Peyer's patch (tissue), 4 donors: ENCODE measurements around the gene TOP1. TPM values are rescaled to one million over a fixed set of nuclear protein-coding genes. Genes with fewer than 3 reads are reported as not detected.
A peak's percentile ranks its signal among the peaks of the same experiment; 100 is the strongest.

ENCODE experiments used
- DNase-seq, 3 donors: peaks; one replicate each; pipeline ENCODE4 v3.0.0-alpha.2; 2017 to 2019
- H3K27ac ChIP-seq, 4 donors: fragments of 200-600 bp; sonication (generic); one replicate each; pipeline ENCODE4 v1.5.1; 2016 to 2019
- H3K27me3 ChIP-seq, 2 donors: fragments of 200-600 bp; sonication (generic); one replicate each; pipeline ENCODE4 v1.5.1; 2019
- H3K36me3 ChIP-seq, 3 donors: fragments of 200-600 bp; sonication (generic); one replicate each; pipeline ENCODE4 v1.5.1; 2016 to 2019
- H3K4me1 ChIP-seq, 4 donors: fragments of 200-600 bp; sonication (generic); one replicate each; pipeline ENCODE4 v1.5.1; 2016 to 2019
- H3K4me3 ChIP-seq, 4 donors: fragments of 200-600 bp; sonication (generic); 1 replicate in 3 of 4; 2 replicates in 1 of 4; pipeline ENCODE4 v1.5.1; 2016 to 2019; ENCODE audit warnings: mild to moderate bottlenecking in 1 of 4
- H3K9me3 ChIP-seq, 4 donors: fragments of 200-600 bp; sonication (generic); one replicate each; pipeline ENCODE4 v1.5.1; 2016 to 2019; ENCODE audit warnings: mild to moderate bottlenecking in 1 of 4
- POLR2A ChIP-seq, 2 donors: fragments of 450-650 bp; IDR thresholded peaks; one replicate each; pipeline ENCODE4 v1.5.1; 2017; ENCODE audit warnings: antibody characterized with exemption in 2 of 2, mild to moderate bottlenecking in 2 of 2, moderate library complexity in 2 of 2
- total RNA-seq, 4 donors: library from RNA; depleted of rRNA; stranded (reverse); fragments of >200 nt; gene quantifications; one replicate each; pipeline ENCODE4 v1.1.0, GENCODE V29; 2016
- TF ChIP-seq, protein P1 (sequence below), 6 experiments: fragments of 450-650 bp in 4 of 6; fragments of 200-600 bp in 2 of 6; sonication (generic) in 1 of 6; IDR thresholded peaks; one replicate each; pipeline ENCODE4 v1.5.1; 2017 to 2019; ENCODE audit warnings: antibody characterized with exemption in 6 of 6, mild to moderate bottlenecking in 3 of 6, moderate library complexity in 1 of 6

Gene TOP1
- total RNA-seq, 4 donors from 2014 or later, result 34.4 to 72.6 (median 39.8) TPM

- H3K4me3 ChIP-seq, result no peak overlapping the region
- TF ChIP-seq, protein P1, sequence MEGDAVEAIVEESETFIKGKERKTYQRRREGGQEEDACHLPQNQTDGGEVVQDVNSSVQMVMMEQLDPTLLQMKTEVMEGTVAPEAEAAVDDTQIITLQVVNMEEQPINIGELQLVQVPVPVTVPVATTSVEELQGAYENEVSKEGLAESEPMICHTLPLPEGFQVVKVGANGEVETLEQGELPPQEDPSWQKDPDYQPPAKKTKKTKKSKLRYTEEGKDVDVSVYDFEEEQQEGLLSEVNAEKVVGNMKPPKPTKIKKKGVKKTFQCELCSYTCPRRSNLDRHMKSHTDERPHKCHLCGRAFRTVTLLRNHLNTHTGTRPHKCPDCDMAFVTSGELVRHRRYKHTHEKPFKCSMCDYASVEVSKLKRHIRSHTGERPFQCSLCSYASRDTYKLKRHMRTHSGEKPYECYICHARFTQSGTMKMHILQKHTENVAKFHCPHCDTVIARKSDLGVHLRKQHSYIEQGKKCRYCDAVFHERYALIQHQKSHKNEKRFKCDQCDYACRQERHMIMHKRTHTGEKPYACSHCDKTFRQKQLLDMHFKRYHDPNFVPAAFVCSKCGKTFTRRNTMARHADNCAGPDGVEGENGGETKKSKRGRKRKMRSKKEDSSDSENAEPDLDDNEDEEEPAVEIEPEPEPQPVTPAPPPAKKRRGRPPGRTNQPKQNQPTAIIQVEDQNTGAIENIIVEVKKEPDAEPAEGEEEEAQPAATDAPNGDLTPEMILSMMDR (IDR thresholded peaks at IDR 0.05), result no peak
- no peak for TF ChIP-seq POLR2A (IDR thresholded peaks at IDR 0.05)
- H3K27ac ChIP-seq, result peak overlapping the region in 2 of 4 donors; percentile 15 to 35
- no peaks in the 10 kb centered on the region for H3K27me3 ChIP-seq
- peaks cover 0 to 3% (median 0%) of the 10 kb centered on the region in 4 donors for H3K9me3 ChIP-seq
- H3K36me3 ChIP-seq, result no peaks in the 10 kb centered on the region
- peaks cover 0 to 88% (median 28%) of the 10 kb centered on the region in 4 donors for H3K4me1 ChIP-seq
- no peak for DNase-seq
Measured at GRCh38 chr20:41050361-41051008, 21.9 kb downstream of the TOP1 start.

DNA sequence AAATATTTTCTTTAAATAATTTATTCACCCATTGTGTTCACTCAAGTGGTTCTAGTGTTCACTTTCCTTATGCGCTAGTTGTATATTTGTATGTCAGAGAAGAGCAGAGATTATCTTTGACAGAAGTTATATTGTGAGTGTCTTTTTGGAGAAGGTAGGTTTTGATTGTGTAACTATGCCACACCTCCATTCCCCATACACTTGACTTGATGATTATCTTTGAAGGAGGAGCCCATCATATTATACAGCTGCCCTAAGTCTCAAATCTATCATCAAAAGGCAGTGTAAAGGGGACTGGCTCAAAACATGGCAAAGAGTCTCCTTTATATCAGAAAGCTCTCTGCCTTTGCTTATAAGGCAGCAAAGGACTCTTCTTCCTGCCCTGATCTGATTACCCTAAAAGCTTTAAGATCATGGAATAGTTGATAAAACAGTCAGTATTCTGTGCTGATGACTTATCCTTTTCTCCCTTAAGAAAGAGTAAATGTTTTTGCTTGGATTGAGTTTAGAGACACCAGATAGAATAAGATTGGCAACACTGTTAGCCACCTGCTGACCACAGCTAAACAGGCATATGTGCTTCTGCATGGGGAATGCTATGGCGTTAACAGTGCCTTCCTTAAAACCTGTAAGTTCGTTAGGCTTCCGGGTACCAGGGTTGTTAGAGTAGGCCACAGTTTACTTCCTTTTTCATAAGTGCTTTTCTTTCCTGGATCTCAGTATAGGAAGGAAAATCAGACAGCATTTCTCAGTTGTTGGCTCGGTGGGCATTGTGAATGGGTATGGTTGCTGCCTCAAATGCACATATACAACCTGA is 22.6 kb downstream of the TOP1 start:
- no peak for DNase-seq
- H3K4me1 ChIP-seq, result peaks cover 0 to 90% (median 28%) of the 10 kb centered on the region in 4 donors
- peak overlapping the region in 3 of 4 donors; percentile 13 to 35 (median 13) for H3K27ac ChIP-seq

DNA sequence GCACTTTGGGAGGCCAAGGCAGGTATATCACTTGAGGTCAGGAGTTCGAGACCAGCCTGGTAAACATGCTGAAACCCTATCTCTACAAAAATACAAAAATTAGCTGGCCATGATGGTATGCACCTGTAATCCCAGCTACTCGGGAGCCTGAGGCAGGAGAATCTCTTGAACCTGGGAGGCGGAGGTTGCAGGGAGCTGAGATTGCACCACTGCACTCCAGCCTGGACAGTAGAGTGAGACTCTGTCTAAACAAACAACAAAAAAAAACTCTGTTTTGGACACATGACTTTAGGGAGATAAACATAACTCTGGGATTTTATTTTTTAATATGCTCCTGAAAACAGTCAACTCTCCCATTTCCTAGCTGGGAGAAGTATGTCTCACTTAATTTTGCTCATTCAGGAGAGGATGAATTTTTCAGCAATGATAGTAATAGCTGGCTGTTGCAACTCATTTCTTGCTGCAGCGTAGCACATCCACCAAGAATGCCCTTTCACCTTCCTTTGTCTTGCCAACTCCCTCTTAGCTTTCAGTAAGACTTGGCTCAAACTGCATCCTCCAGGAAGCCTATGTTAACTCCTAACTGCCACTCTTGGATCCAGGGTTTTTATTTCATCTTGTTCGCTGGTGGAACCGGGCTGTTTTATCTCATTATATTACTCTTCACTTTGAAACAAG is 24.3 kb downstream of the TOP1 start:
- no peak overlapping the region for H3K4me3 ChIP-seq
- H3K36me3 ChIP-seq, result no peaks in the 10 kb centered on the region
- TF ChIP-seq POLR2A (IDR thresholded peaks at IDR 0.05), result no peak
- TF ChIP-seq, protein P1 (IDR thresholded peaks at IDR 0.05), result no peak
- H3K4me1 ChIP-seq, result peaks cover 0 to 78% (median 27%) of the 10 kb centered on the region in 4 donors
- H3K27ac ChIP-seq, result no peak overlapping the region
- H3K9me3 ChIP-seq, result peaks cover 0 to 3% (median 0%) of the 10 kb centered on the region in 4 donors
- DNase-seq, result no peak
- H3K27me3 ChIP-seq, result no peaks in the 10 kb centered on the region

More for the DNA sequence above, 22.6 kb downstream of the TOP1 start:
- no peaks in the 10 kb centered on the region for H3K36me3 ChIP-seq
- H3K4me3 ChIP-seq, result no peak overlapping the region
- TF ChIP-seq, protein P1 (IDR thresholded peaks at IDR 0.05), result no peak
- no peak for TF ChIP-seq POLR2A (IDR thresholded peaks at IDR 0.05)
- H3K9me3 ChIP-seq, result peaks cover 0 to 3% (median 0%) of the 10 kb centered on the region in 4 donors
- no peaks in the 10 kb centered on the region for H3K27me3 ChIP-seq

- no peak overlapping the region for H3K4me3 ChIP-seq
- H3K27ac ChIP-seq, result no peak overlapping the region
- peaks cover 0 to 3% (median 0%) of the 10 kb centered on the region in 4 donors for H3K9me3 ChIP-seq
- H3K36me3 ChIP-seq, result no peaks in the 10 kb centered on the region
- no peaks in the 10 kb centered on the region for H3K27me3 ChIP-seq
- peaks cover 0 to 73% (median 20%) of the 10 kb centered on the region in 4 donors for H3K4me1 ChIP-seq
- no peak for DNase-seq
- no peak for TF ChIP-seq POLR2A (IDR thresholded peaks at IDR 0.05)
Measured at GRCh38 chr20:41054070-41054846, 25.6 kb downstream of the TOP1 start.

GRCh38 chr20:41054847-41055230 is 26.2 kb downstream of the TOP1 start:
- Histone ChIP-seq H3K9me3 (peaks cover 0 to 3% (median 0%) of the 10 kb centered on the region in 4 donors), H3K27me3 (no peaks in the 10 kb centered on the region), H3K27ac (no peak overlapping the region), H3K4me3 (no peak overlapping the region), H3K36me3 (no peaks in the 10 kb centered on the region), H3K4me1 (peaks cover 0 to 68% (median 17%) of the 10 kb centered on the region in 4 donors)
- DNase-seq, result no peak
- no peak for TF ChIP-seq POLR2A (IDR thresholded peaks at IDR 0.05)
- TF ChIP-seq, protein P1 (IDR thresholded peaks at IDR 0.05), result no peak
